HG03175 (cell line): Measurements from ENCODE around the gene NTM.

ENCODE experiments used
- ATAC-seq: cut with Tn5 transposase; IDR thresholded peaks from one replicate; pipeline ENCODE4 v1.9.1; 2021; ENCODE audit warnings: mild to moderate bottlenecking, moderate library complexity; ENCODE audit not compliant: unreplicated experiment

NTM gene

DNA sequence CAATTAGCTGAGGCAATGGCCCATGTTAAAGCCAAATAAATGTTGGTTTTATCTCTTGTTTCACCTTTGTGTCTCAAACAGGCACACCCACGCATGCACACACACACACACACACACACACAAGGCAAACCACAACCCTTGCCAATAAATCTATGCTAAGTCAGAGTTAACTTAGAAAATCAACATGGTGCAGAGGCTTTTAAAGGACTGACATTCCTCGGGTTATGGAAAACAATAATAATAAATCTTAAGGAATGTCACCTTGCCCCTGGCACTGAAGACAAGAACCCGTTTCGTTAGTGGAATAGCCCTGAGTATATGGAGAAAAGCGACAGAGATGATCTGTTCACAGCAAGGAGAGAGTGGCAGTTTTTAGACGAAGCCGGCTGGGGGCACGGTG lies 326.3 kb downstream of the NTM start:
- no peak for ATAC-seq

DNA sequence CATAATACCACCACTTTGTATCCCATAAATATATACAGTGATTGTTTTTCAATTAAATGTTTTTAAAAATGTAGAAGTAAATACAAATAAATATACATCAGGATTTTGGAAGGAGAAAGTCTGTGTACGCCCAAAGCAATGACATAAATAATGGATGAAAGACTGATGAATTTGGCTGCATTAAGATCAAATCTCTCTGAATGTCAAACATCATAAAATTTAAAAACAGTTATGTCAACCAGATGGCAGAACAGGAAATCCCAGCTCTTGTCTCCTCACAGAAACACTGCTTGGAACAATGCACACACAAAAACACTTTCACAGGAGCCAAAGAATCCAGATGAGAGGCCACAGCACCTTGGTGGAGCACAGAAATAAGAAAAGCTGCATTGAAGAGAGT lies 332.9 kb downstream of the NTM start:
- ATAC-seq, result no peak

DNA sequence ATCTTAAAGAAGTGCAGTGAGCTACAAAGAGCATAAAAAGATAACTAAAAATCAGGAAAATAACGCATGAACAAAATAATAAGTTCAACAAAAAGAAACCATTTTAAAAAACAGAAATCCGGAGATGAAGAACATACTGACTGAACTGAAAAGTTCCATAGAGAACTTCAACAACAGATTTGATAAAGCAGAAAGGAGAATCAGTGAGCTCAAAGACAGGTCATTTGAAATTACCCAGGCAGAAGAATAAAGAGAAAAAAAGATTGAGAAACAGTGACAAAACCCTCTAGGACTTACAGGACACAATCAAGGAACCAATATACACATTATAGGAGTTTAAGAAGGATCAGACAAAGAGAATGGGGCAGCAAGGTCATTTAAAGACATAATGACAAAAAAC lies 334.3 kb downstream of the NTM start:
- ATAC-seq, result no peak

DNA sequence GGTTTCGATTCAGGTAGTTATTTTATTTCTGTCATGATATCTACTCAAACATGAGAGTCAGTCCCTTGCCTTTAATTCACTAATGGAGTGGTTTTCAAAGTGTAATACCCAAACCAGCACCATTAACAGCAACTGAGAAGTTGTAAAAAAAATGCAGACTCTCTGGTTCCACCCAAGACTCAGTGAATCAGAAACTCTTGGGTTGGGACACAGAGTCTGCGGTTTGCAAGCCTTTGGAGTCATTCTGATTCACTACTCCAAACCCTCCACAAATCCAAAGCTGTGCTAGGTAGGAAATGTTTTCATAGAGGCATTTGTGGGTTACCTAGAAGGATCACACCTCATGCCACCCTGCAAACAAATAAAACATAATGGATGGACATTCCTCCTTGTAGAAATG lies 340.1 kb downstream of the NTM start:
- no peak for ATAC-seq

DNA sequence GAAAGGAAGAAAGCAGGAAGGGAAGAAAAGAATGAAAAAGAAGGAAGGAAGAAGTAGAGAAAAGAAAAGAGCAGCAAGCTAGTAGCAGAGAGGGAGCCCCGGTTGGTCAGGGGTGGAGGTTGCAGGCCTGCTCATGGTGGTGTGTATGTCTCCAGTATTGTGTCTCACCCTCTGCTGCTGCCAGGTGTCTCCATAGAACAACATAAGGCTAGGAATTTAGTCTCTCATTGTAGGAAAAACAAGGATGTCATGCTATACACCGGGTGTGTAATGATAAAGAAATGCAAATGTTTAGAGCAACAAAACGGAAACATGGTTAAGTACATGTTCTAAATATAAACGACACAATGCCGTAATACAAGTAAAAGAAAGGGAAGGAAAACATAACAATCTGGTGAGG lies 342.5 kb downstream of the NTM start:
- ATAC-seq, result no peak

DNA sequence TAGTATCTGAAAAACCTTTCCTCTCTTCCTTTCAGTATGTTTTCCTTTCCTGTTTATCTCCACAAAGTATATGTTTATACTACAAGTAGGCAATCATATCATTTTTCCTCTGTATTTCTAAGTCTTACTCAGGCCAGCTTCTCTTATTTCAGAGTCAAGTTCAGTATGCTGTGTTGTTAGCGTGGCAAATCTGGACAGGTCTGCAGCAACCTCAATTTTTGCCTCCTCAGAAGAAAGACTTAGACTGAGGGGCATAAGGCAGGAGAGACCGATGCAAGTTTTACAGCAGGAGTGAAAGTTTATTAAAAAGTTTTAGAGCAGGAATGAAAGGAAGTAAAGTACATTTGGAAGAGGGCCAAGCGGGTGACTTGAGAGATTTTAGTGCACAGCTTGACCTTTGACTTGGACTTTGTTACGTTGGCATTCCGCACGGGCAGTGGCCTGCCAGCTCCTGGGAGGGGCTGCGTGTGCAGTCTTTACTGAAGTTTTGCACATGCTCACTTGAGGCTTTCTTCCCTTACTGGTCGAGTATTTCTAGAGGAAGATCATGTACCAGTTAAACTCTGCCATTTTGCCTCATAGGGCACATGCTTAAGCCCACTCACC lies 343.2 kb downstream of the NTM start:
- ATAC-seq, result no peak

DNA sequence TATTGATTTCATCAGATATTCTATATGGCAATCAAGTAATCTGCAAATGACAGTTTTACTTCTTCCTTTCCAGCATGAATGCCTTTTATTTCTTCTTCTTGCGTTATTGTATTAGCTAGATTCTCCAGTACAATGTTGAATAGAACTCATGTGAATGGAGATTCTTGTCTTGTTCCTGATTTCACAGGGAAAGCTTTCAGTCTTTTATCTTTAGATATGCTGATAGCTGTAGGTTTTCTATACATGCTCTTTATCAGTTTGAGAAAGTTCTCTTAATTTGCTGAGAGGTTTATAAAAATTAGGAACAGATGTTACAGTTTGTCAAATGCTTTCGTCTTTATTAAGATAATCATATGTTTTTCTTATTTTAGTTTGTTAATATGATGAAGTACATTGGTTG lies 347.2 kb downstream of the NTM start:
- ATAC-seq, result no peak

DNA sequence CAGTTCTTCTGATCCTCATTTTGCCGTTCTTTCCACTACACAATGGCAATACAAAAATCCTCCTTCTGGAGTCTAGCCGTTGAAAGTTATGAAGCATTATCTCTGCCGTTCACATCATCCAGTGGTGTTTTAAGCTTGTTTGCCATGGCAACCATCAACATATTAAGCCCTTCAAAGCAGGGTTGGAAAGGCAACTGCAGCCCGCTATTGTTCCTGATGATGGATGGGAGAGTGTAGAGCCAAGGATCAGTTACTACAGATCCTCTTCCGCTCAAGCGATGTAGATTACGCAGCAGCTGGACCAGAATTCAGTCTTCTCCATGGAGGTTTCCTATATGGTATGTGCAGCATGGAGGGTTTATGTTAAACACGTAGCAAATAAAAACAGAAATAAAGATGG lies 352.7 kb downstream of the NTM start:
- ATAC-seq, result no peak

DNA sequence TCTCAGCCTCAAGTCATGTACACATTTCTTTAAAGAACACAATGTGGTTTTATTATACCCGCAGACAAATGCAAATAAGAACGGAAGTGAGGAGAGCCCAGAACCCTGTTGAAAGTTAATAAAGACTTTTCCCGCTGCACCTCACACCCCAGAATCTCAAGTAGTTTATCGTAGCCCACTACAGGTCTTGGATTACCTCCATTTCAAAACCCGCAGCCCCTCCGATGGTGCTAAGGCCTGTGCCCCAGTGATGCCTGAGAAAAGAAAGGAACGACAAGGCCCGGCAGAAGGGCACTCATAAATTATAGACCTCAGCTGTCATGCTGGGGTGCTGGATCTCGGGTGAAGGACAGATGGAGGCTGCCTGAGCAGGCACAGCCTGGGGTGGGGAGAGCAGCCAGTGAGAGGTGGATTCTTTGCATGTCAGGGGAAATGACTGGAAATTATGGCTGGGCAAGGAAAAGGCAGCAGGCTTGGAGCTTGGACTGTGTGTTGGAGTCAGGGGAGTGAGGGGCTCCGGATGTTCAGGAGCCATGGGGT lies 354.1 kb downstream of the NTM start:
- ATAC-seq, result no peak

DNA sequence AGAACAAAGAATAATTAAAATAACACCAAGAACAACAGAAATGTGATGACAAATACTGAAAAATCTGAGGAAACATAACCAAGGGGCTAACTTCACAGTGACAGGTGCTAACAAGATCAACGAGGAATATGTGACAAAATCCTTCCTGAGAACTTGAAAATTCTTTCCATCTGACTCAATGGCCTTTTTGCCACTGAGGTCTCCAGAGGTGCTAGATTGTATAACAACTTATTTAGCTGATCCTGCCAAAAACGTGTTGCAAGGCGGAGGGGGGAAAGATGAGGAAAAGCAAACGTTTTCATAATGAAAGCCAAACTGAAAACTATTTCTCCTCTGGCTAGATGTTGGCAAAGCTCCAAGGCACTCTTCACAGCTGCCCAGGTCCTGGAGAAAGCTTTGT lies 364.5 kb downstream of the NTM start:
- ATAC-seq, result no peak

DNA sequence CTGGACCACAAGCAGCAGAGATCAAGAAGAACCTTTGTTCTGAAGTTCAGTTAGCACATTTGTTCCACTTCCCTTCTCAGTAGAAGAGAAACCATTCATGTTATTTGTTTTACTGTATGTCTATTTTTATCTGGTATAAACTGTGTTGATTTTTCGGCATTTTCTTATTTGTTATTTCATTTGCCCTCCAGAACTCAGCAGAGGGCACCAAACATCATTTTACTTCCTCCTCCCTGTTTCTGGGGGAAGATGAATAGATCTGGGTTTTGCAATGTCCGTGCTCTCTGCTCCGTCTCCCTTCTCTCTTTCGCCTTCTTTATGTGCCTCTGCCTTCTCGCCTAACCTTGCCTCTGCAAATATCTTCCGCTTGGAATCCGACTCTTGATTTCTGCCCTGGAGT lies 366.9 kb downstream of the NTM start:
- ATAC-seq, result no peak

DNA sequence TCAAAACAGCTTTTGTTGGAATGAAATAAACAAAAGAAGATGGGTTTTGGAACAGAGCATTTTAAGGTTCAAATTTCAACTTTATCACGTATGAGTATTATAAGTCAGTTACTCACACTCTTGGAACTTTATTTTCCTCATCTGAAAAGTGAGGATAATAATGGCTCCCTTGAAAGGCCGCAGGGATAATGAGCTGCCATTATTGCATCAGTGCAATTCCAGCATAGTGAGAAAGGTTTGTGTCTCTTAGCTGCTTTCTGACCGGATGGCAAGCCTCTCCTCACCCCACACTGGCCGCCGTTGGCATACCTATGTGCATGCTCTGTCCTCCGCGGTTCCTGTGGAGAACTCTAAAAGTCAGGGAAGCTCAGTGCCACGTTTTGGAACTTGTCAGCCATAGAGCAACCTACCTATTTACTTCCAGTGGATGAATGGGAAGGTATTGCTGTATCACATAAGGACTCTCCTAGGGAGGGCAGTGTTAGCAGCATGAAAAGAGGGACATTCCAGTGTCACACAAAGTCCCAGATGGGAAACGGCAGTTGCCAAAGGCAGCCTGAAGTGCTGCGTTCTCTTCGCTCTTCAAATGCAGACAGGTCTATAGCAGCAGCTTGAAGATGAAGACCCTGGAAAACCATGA lies 368.9 kb downstream of the NTM start:
- no peak for ATAC-seq

DNA sequence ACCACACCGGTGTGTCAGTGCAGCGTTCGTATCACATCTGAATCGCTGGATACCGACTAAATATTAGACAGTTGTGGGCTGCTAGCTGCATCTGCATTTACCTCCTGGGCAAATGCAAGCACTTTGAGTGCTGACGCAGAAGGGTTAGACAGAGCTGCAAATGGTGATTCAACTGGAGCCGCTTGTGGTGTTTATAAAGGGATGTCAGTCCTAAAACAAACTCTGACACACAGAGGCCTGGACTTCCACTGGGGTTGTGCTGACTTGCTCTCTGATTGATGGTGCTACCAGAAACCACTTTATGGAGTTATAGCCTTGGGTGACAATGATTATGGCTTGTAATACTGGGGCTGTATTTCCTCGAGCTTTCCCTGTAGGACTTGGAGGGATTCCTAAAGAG lies 374.4 kb downstream of the NTM start:
- ATAC-seq, result no peak

DNA sequence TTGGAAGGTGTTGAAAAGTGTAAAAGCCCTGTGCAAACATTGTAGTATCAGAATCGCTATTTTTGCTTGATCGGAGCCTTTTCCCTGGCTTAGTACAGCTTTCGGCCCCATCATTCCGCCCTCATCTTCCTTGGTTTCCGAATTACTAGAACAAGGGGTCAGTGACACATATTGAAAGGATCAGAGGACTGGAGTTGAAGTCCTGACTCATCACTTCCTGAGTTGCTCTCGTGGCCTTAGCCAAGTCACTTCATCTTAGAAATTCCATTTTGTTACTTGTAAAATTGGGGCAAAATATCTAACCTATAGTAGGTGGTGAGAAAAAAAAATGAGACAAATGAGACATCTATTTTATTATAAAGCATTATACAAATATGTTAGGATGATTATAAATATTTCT lies 375.0 kb downstream of the NTM start:
- no peak for ATAC-seq

DNA sequence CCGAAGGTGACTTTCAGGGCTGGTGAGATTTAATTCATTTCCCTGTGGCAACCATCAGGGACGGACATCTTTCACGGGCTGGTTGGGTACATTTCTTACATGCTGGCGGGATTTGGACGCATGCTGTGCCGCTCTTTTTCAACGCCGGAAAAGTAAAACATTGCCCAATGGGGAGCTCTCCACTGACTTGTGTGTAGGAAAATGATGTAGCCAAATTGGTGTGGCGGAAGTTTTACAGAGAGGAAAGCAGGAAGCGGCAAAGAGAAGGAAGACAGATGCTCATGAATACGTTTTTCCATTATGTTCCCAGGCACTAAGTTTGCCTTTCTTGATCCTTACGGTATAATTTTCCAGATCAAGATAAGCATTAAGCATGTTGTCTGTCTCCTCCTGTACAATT lies 375.8 kb downstream of the NTM start:
- no peak for ATAC-seq

DNA sequence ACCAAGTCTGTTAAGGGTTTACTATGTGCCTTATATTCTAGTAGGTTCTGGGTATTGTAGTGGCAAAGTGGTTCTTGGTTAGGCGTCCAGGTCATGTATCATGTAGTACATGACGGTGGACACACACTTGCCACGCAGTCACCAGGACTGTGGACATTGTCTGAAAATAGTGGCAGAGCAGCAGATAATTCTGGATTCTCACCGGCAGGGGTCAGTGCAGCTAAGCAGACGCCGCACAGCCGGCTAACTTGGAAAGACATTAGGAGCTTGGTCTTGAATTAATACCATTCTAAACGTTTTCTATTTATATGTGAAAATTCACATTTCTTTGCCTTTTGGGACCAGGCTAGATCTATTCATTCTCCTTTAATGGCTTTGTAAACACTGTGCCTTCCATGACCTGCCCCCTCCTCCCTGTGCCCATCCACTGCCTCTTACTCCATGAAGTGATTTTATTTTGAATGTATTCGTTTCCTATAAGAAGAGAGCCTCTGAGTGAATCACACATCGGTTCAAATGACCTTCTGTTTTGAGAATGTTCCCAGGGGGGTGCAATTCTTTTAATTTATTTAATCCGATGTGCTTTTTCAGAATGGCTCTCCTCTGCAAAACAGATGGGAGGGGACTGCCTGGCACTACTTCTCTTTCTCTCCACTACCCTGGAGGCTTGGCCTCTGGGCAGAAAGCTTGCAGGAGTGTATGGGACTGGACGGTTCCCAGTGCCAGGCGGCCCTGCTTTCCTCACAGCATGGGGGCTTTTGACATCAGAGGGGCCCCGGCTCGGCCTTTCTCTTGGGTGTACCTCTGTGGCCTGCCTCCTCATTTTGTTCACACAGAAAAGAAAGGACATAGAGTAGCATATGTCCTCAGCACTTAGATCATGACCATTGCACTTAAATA lies 378.0 kb downstream of the NTM start:
- peak; percentile 74 for ATAC-seq

DNA sequence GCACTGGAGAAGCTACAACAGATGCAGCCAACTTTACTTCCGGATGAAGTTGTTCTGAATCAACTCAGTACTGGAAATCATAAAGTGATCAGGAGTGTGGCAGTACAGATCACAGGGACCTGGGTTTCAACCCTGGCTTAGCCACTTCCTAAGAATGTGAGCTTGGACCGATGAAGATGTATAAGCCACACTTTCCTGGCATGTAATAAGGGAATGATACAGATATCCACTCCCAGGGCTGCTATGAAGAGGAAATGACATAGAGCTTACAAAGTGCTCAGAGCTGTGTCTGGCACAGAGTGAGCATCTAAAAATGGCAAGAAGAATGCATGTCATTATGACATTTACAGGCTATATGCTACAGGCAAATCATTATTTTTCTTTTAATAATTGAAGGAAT lies 378.7 kb downstream of the NTM start:
- no peak for ATAC-seq

DNA sequence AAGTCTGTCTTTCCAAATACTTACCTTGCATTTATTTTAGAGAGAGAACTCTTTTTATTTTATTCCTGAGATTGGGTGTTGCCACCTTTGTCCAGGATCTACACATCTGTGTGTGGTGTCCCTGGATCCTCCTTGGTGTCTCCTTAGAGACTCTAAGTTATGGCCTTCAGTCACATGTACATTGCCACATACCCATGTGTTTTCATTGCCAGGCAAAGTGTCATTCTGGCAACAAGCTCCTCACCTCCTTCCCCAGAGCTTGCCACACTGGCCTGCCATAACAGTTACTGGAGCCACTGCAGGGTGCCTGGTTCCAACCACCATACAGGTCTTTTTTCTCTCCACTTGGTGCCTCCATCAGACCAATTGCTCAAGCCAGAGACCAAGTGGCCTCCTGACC lies 379.7 kb downstream of the NTM start:
- no peak for ATAC-seq

DNA sequence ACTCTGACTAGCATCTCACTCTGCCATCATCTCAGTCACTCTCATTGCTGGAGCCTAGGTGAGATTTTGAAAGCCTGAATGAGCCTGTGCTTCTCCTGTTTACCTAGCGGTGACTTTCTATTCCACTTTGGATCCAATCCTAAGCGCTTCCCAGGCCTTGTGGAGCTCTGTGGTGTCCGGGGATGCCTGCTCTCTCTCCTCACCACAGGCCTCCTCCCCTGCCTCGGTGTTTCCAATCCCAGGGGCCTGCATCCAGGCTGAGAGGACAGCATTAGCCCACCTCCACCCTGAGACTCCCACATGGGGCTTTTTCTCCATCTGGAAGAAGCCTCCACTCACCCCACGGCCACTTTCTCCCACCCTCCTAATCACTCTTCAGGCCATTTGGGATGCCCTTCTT lies 380.3 kb downstream of the NTM start:
- ATAC-seq, result no peak

DNA sequence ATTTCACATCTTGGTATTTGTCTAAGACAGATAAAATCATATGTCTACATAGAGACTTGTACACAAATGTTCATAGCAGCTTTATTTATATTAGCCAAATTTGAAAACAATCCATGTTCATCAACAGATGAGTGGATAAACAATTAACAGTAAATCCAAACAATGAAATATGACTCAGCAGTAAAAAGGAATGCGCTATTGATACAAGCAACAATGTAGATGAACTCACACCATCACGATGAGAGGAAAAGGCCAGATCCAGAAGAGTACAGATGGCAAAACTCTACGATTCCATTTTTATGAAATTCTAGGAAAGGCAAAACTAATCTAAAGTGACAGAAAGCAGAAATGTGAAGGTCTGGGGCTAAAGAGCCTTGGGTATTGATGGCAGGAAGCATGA lies 384.3 kb downstream of the NTM start:
- no peak for ATAC-seq

DNA sequence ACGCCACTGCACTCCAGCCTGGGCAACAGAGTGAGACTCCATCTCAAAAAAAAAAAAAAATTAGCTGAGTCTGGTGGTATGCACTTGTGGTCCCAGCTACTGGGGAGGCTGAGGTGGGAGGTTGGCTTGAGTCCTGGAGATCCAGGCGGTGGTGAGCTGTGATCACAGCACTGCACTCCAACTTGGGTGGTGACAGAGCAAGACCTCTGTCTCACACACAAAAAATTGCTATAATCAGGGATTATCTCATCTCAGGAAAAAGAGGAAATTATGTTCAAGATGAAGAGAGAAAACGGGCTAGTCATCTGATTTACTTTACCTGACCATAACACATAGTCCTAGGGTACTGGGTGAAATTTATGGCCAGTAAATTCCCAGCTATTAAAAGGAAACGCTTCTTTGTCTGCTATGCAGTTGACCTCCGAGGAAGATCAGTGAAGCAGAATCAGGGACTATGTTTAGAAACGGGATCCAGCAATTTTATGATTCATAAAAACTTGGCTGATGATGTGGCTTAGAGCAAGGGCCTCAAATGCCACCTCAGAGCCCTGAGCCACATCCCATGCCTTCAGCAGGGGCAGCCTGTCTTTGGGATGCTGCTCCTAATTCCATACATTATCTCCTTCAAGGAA lies 386.2 kb downstream of the NTM start:
- ATAC-seq, result no peak
